SK-N-SH (cell line): ENCODE measurements around the gene MATN4.

Source experiments
- CTCF ChIP-seq: fragments of 200-600 bp; sonication (generic); IDR thresholded peaks from 2 replicates; pipeline ENCODE4 v1.6.1; 2017; ENCODE audit warnings: antibody characterized with exemption, mild to moderate bottlenecking, moderate library complexity
- ELF1 ChIP-seq: IDR thresholded peaks from 2 replicates; pipeline ENCODE4 v1.4.0; 2012
- EP300 ChIP-seq, 2 experiments: IDR thresholded peaks; 2 replicates each; pipeline versions ENCODE4 v1.4.0 to v1.6.1; 2012; ENCODE audit warnings: borderline replicate concordance in 1 of 2, low read depth in 1 of 2, low read length in 1 of 2
- EZH2phosphoT487 ChIP-seq: fragments of 200-600 bp; sonication (generic); IDR thresholded peaks from 2 replicates; pipeline ENCODE4 v1.6.1; 2017; ENCODE audit warnings: low read depth, mixed run types, mild to moderate bottlenecking, antibody characterized with exemption, moderate library complexity, borderline replicate concordance
- GABPA ChIP-seq: IDR thresholded peaks from 2 replicates; pipeline ENCODE4 v1.4.0; 2012; ENCODE audit warnings: low read depth, mild to moderate bottlenecking
- MEF2A ChIP-seq: IDR thresholded peaks from 2 replicates; pipeline ENCODE4 v1.4.0; 2012; ENCODE audit warnings: low read depth, borderline replicate concordance
- NFIC ChIP-seq: IDR thresholded peaks from 2 replicates; pipeline ENCODE4 v1.4.0; 2012; ENCODE audit warnings: borderline replicate concordance
- POLR2AphosphoS5 ChIP-seq: IDR thresholded peaks from 2 replicates; pipeline ENCODE4 v1.6.1; 2012; ENCODE audit warnings: low read depth, low read length
- RAD21 ChIP-seq: IDR thresholded peaks from 2 replicates; pipeline ENCODE4 v1.6.1; 2012; ENCODE audit warnings: mild to moderate bottlenecking, low read length
- RFX5 ChIP-seq: IDR thresholded peaks from 2 replicates; pipeline ENCODE4 v1.6.1; 2012; ENCODE audit warnings: mild to moderate bottlenecking, improper control_type of control experiment, low read length
- SMC3 ChIP-seq: IDR thresholded peaks from 2 replicates; pipeline ENCODE4 v1.6.1; 2012; ENCODE audit warnings: low read depth, low read length, improper control_type of control experiment
- TF ChIP-seq, protein P1 (sequence below): IDR thresholded peaks from 2 replicates; pipeline ENCODE4 v1.4.0; 2012; ENCODE audit warnings: low read depth

DNA sequence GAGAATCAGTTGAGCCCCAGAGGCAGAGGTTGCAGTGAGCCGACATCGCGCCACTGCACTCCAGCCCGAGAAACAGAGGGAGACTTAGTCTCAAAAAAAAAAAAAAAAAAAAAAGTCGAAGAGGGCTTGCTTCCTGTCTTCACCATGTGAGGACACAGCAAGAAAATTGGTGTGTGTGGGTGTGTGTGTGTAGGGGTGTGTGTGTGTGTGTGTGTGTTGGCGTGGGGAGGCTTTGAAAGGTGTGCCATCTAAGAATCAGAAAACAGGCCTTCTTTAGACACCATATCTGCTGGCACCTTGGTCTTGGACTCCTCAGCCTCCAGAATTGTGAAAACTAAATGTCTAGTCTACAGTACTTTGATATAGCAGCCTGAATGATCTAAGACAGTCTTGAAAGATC lies 8.3 kb downstream of the MATN4 start:
- TF ChIP-seq POLR2AphosphoS5 (no peak), NFIC (no peak), CTCF (no peak), EP300 (IDR thresholded peaks at IDR 0.05; ENCODE audit: borderline replicate concordance in 1 of 2, low read depth in 1 of 2, low read length in 1 of 2) (no peak), EZH2phosphoT487 (no peak), RFX5 (no peak), RAD21 (no peak), SMC3 (no peak), GABPA (no peak), MEF2A (no peak), ELF1 (no peak)
- TF ChIP-seq, protein P1, sequence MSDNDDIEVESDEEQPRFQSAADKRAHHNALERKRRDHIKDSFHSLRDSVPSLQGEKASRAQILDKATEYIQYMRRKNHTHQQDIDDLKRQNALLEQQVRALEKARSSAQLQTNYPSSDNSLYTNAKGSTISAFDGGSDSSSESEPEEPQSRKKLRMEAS, result no peak
